Measurements from ENCODE around the gene EFS.

Gene EFS

GRCh38 chr14:23377573-23378563 is 12.9 kb upstream of the EFS start:
- DNase-seq = no peak

DNA sequence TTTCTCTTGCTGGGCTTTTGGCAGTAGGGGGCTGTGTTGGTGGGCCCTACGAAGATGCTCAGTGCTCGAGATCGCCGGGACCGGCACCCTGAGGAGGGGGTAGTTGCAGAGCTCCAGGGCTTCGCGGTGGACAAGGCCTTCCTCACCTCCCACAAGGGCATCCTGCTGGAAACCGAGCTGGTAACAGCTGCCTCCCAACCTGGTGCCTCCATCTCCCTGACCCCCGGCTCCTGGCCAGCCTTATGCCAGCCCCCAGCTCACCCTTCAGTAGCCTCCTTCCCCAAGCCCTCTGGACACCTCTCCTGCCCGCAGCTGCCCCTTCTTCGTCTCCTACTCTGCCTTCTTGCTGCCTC is 12.2 kb upstream of the EFS start:
- DNase-seq = no peak

- no peak for DNase-seq
These were observed 11.7 kb upstream of the EFS start, which contains the start of gene CMTM5 for GRCh38 chr14:23376482-23377197. CMTM5 (plus strand) TSS chr14:23377046; CDS start chr14:23377252, 206 bp downstream.

DNA sequence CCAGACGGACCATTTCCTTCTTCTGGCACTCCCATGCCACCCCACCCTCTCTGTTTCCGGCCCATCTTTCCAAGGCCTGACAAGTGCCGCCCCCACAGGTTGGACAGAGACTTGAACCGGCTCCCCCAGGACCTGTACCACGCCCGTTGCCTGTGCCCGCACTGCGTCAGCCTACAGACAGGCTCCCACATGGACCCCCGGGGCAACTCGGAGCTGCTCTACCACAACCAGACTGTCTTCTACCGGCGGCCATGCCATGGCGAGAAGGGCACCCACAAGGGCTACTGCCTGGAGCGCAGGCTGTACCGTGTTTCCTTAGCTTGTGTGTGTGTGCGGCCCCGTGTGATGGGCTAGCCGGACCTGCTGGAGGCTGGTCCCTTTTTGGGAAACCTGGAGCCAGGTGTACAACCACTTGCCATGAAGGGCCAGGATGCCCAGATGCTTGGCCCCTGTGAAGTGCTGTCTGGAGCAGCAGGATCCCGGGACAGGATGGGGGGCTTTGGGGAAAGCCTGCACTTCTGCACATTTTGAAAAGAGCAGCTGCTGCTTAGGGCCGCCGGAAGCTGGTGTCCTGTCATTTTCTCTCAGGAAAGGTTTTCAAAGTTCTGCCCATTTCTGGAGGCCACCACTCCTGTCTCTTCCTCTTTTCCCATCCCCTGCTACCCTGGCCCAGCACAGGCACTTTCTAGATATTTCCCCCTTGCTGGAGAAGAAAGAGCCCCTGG is 10.7 kb upstream of the EFS start:
- no peak for DNase-seq

DNA sequence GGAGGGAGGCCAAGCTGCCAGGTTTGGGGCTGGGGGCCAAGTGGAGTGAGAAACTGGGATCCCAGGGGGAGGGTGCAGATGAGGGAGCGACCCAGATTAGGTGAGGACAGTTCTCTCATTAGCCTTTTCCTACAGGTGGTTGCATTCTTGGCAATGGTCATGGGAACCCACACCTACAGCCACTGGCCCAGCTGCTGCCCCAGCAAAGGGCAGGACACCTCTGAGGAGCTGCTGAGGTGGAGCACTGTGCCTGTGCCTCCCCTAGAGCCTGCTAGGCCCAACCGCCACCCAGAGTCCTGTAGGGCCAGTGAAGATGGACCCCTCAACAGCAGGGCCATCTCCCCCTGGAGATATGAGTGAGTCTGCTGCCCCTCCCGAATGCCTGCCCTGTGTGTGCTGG is 8.1 kb upstream of the EFS start:
- DNase-seq = no peak

DNA sequence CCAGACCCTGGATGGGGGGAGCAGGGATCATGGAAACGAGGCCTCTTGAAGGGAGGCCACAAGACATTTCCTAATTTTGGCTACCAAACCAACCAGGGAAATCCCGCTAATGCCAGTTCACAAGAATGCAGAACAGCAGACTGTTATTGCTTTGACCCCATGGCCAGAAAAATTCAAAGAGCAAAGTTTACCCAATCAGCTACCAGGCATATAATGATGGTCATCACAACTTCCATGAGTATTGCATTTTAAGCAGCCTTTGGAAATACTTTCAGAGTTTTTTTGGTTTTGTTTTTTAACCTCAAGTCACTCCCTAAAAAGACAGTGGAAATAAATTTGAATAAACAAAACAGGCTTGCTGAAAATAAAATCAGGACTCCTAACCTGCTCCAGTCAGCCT is 7.5 kb upstream of the EFS start, which contains the start of gene IL25:
Gene IL25, plus strand, starts transcription at position 301 of the 400 bp plus-strand sequence.
- no peak for DNase-seq

GRCh38 chr14:23371865-23372264 is 6.9 kb upstream of the EFS start:
- DNase-seq = no peak

GRCh38 chr14:23370221-23370620 is 5.2 kb upstream of the EFS start:
- no peak for DNase-seq

- no peak for DNase-seq
These were observed 1.5 kb upstream of the EFS start for GRCh38 chr14:23366426-23366921.

DNA sequence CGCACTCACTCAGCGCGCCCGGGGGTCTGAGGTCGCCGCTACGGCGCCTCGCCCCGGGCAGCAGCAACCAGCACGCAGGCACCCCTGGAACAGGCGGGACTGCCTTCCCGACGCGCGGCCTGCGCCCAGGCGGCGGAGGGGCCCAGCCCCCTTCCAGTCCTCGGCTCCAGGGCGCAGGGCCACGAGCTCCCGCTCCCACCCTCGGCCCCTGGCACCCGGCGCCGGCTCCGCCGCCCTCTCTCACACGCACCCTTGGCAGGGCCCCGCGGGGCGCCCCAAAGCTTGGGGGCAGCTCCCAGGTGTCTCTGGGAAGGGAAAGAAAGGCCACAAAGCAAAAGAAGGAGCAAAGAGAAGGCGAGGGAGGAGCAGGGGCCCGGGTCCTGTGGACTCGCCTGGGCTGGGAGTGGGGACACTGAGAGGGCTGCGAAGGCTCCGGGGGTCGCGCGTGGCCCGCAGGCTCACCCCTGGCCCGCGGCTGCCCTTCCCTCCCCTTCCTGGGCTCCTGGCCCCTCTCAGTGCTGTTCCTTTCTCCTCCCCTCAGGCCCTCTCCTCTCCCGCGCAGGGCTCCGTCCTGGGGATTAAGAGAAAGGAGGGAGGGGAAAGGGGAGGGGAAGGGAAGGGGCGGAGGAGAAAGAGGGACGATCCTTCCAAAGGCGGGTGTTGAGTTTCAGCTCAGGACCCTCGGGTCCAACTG is 907 bp upstream of the EFS start:
- DNase-seq = peak in 1 of 2 experiments; percentile 7

GRCh38 chr14:23364164-23365035 is 572 bp downstream of the EFS start:
- no peak for DNase-seq

GRCh38 chr14:23362200-23362599 is 2.8 kb downstream of the EFS start:
- DNase-seq = no peak

DNA sequence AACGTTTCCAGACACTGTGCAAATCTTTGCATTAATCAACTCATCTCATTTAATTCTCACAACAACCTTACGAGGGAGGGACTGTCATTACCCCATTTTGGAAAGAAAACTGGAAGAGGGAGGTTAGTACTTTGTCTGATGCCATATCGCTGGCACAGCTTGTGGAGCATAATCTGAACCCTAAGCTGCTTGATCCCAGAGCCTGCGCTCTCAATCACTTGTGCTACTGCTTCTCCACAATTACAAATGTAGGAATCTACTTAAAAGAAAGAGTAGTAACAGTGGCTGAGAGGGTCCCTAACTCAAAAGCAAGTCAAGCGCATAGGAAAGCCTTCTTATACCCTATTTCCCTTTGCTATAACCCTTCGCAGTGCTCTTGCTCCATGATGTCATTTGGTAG is 3.2 kb downstream of the EFS start:
- DNase-seq = no peak

- DNase-seq = no peak
These were observed 3.7 kb downstream of the EFS start for GRCh38 chr14:23361320-23361719.

DNA sequence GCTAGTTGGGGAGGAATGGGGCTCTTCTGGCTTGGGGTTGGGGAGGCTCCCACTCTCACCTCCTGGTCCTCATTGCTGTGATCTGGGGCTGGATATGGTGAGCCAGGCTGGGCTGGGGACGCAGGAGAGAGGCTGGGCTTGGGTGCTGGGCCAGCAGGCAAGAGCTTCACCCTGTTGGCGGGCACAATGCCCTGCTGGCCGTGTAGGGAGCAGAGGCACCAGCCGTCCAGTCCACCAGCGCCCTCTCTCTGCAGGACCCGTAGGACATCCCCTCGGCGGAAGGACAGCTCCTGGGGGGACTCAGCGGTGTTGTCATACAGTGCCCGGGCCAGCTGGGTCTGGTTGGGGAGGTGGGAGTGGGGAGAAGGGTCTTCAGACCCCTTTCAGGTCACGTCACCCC is 4.5 kb downstream of the EFS start:
- DNase-seq = no peak

DNA sequence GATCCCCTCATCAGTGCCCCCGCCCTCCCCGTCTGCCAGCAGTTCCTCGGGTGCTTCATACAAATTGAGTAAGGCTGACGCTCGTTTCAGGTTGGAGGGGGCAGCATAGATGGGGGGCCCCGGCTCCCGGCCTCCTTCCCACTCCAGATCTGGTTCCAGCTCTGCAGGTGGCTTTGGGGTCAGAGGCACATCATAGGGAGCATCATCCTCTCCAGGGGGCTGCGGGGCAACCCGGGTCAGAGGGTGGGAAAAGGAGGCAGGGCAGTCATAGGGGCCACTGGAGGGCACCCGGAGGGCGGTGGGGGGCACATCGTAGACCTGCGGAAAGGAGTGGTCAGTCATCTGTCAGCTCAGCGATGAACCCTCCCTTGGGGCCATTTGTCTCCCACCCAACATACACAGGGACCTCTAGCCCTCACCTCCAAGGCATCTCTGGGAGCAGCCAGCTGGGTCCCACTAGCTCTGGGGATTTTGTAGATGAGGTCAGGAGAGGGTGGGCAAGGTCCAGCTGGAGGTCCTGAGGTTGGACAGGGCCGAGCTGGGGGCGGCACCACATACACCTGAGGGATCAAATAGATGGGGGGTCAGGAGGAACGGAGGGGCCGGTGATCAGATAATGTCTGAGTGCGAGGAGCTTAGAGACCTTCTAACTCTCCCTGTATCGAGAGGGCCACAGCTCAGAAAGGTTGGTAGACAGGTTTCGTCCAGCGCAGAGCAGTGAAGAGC is 5.1 kb downstream of the EFS start:
- no peak for DNase-seq

GRCh38 chr14:23359167-23359626 is 5.8 kb downstream of the EFS start:
- DNase-seq = no peak

DNA sequence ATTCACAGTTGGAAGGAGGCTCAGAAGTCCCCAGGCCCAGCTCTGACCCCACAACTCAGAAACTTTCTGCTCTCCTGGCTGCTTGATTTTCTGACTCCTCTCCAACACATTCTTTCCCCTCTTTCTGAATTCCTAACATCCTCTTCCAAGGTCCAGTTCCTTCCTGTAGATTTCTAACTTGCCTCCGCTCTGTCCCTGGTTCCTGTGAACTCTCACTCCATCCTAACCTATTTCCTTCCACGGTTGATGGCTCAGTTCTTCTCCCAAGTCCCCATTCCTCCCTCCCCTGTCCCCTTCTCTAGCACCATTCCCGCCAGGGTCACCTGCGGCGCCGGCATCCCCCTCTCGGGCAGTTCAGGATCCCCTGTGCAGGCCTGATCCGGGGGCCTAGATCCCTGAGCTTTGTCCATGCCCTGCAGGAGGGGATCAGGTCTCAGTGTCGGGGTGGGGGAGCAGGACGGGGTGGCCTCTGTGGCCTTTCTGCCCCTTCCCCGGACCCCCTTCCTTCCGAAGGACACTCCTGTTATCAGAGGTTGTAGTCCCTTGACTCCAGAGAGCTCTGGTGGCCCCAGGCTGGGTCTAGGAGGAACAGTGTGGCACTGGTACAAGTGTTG is 6.3 kb downstream of the EFS start:
- DNase-seq = no peak

GRCh38 chr14:23358042-23358441 is 6.9 kb downstream of the EFS start:
- no peak for DNase-seq

GRCh38 chr14:23357261-23357660 is 7.7 kb downstream of the EFS start:
- DNase-seq = no peak
